ENCODE measurements around the gene MTMR6. TPM values are rescaled to one million over a fixed set of nuclear protein-coding genes. Genes with fewer than 3 reads are reported as not detected.

Gene MTMR6
- polyA plus RNA-seq, 1 donor (not counting 4 experiments of a cell fraction or from before 2014, with no cell fraction given) = 20.3 TPM

GRCh38 chr13:25267715-25268114 is 19.6 kb downstream of the MTMR6 start:
- H3K36me3 ChIP-seq (ENCODE audit: control insufficient read depth in 2 of 2, extremely low read depth in 1 of 2, insufficient read depth in 2 of 2, low read length in 2 of 2) = peaks cover 2 to 3% of the 10 kb centered on the region in 2 experiments
- H2AFZ ChIP-seq (ENCODE audit: control insufficient read depth, low read length) = no peak overlapping the region
- peaks cover 18% of the 10 kb centered on the region for H3K79me2 ChIP-seq (ENCODE audit: control insufficient read depth, insufficient read depth, low read length)
- no peak overlapping the region for H3K9ac ChIP-seq (ENCODE audit: control insufficient read depth, extremely low read depth, insufficient read depth, low read length)
- H4K20me1 ChIP-seq (ENCODE audit: control insufficient read depth, extremely low read depth, insufficient read depth, low read length) = no peaks in the 10 kb centered on the region
- H3K4me1 ChIP-seq (ENCODE audit: control insufficient read depth, extremely low read depth, insufficient read depth, low read length) = no peaks in the 10 kb centered on the region
- FAIRE-seq = no peak
- no peak for DNase-seq (ENCODE audit: low read depth, low spot score)
- H3K4me3 ChIP-seq (ENCODE audit: control insufficient read depth in 2 of 3, extremely low read depth in 1 of 3, insufficient read depth in 2 of 3, low read depth in 1 of 3, low read length in 3 of 3) = no peak overlapping the region
- TF ChIP-seq EZH2 (IDR thresholded peaks at IDR 0.05; ENCODE audit: low read length) (no peak), CTCF (optimal IDR thresholded peaks at IDR 0.05 in 1 of 3, IDR thresholded peaks at IDR 0.05 in 1 of 3, conservative IDR thresholded peaks at IDR 0.05 in 1 of 3; ENCODE audit: extremely low read depth in 1 of 3, insufficient read depth in 2 of 3, low read length in 3 of 3) (no peak)
- H3K9me3 ChIP-seq (ENCODE audit: control insufficient read depth, low read depth, low read length) = no peaks in the 10 kb centered on the region
- H3K4me2 ChIP-seq (ENCODE audit: control insufficient read depth, extremely low read depth, insufficient read depth, low read depth, low read length) = no peak overlapping the region
- H3K27ac ChIP-seq (ENCODE audit: control insufficient read depth, insufficient read depth, low read length) = no peak overlapping the region
- dilution Hi-C loops (cut with MboI; ENCODE audit: extremely low pct_ligation_motif_present, low sequenced_read_pairs) = no loop called here
- no peaks in the 10 kb centered on the region for H3K27me3 ChIP-seq (ENCODE audit: control insufficient read depth, extremely low read depth, insufficient read depth, low read length)
- H3K9me1 ChIP-seq (ENCODE audit: control insufficient read depth, extremely low read depth, insufficient read depth, low read length) = no peaks in the 10 kb centered on the region

GRCh38 chr13:25266706-25267105 is 20.6 kb downstream of the MTMR6 start:
- Histone ChIP-seq H3K79me2 (ENCODE audit: control insufficient read depth, insufficient read depth, low read length) (peaks cover 18% of the 10 kb centered on the region), H3K4me1 (ENCODE audit: control insufficient read depth, extremely low read depth, insufficient read depth, low read length) (no peaks in the 10 kb centered on the region), H3K9me1 (ENCODE audit: control insufficient read depth, extremely low read depth, insufficient read depth, low read length) (no peaks in the 10 kb centered on the region), H3K27me3 (ENCODE audit: control insufficient read depth, extremely low read depth, insufficient read depth, low read length) (no peaks in the 10 kb centered on the region), H3K9ac (ENCODE audit: control insufficient read depth, extremely low read depth, insufficient read depth, low read length) (no peak overlapping the region), H4K20me1 (ENCODE audit: control insufficient read depth, extremely low read depth, insufficient read depth, low read length) (no peaks in the 10 kb centered on the region), H3K4me2 (ENCODE audit: control insufficient read depth, extremely low read depth, insufficient read depth, low read depth, low read length) (no peak overlapping the region), H2AFZ (ENCODE audit: control insufficient read depth, low read length) (no peak overlapping the region), H3K4me3 (ENCODE audit: control insufficient read depth in 2 of 3, extremely low read depth in 1 of 3, insufficient read depth in 2 of 3, low read depth in 1 of 3, low read length in 3 of 3) (no peak overlapping the region), H3K9me3 (ENCODE audit: control insufficient read depth, low read depth, low read length) (no peaks in the 10 kb centered on the region), H3K27ac (ENCODE audit: control insufficient read depth, insufficient read depth, low read length) (no peak overlapping the region), H3K36me3 (ENCODE audit: control insufficient read depth in 2 of 2, extremely low read depth in 1 of 2, insufficient read depth in 2 of 2, low read length in 2 of 2) (peaks cover 3 to 5% of the 10 kb centered on the region in 2 experiments)
- no peak for FAIRE-seq
- TF ChIP-seq CTCF (optimal IDR thresholded peaks at IDR 0.05 in 1 of 3, IDR thresholded peaks at IDR 0.05 in 1 of 3, conservative IDR thresholded peaks at IDR 0.05 in 1 of 3; ENCODE audit: extremely low read depth in 1 of 3, insufficient read depth in 2 of 3, low read length in 3 of 3) (no peak), EZH2 (IDR thresholded peaks at IDR 0.05; ENCODE audit: low read length) (no peak)
- dilution Hi-C loops (cut with MboI; ENCODE audit: extremely low pct_ligation_motif_present, low sequenced_read_pairs) = no loop called here
- DNase-seq (ENCODE audit: low read depth, low spot score) = no peak
